Ascending aorta (tissue), 2 donors: Measurements from ENCODE around the gene G0S2. TPM values are rescaled to one million over a fixed set of nuclear protein-coding genes. Genes with fewer than 3 reads are reported as not detected.

Source experiments
- DNase-seq, 2 donors: peaks; one replicate each; pipeline ENCODE4 v3.0.0-alpha.2; 2019; ENCODE audit warnings: low spot score in 2 of 2
- H3K27ac ChIP-seq, 2 donors: fragments of 200-600 bp; sonication (generic); one replicate each; pipeline ENCODE4 v1.5.1; 2016 to 2017; ENCODE audit warnings: mild to moderate bottlenecking in 1 of 2
- H3K27me3 ChIP-seq: fragments of 200-600 bp; sonication (generic); one replicate; pipeline ENCODE4 v1.5.1; 2017
- H3K36me3 ChIP-seq, 2 donors: fragments of 200-600 bp; sonication (generic); one replicate each; pipeline ENCODE4 v1.5.1; 2016
- H3K4me1 ChIP-seq, 2 donors: fragments of 200-600 bp; sonication (generic); one replicate each; pipeline ENCODE4 v1.5.1; 2016 to 2017; ENCODE audit warnings: mild to moderate bottlenecking in 1 of 2
- H3K4me3 ChIP-seq, 2 donors: fragments of 200-600 bp; sonication (generic); one replicate each; pipeline ENCODE4 v1.5.1; 2016 to 2017; ENCODE audit warnings: mild to moderate bottlenecking in 1 of 2
- H3K9me3 ChIP-seq, 2 donors: fragments of 200-600 bp; sonication (generic); one replicate each; pipeline ENCODE4 v1.5.1; 2016
- intact Hi-C: fragments of 100-400 bp; cut with DNase I; formaldehyde crosslinking; loops from one replicate; pipeline ENCODE4 v1.15.1; 2023
- total RNA-seq: library from RNA; depleted of rRNA; stranded (reverse); fragments of >200 nt; gene quantifications from one replicate; pipeline ENCODE4 v1.1.0, GENCODE V29; 2016
- TF ChIP-seq, protein P1 (sequence below), 3 experiments: fragments of 200-600 bp in 2 of 3; fragments of 450-650 bp in 1 of 3; sonication (generic) in 2 of 3; IDR thresholded peaks; one replicate each; pipeline ENCODE4 v1.5.1; 2016 to 2019; ENCODE audit warnings: antibody characterized with exemption in 3 of 3, mild to moderate bottlenecking in 1 of 3, moderate library complexity in 1 of 3

Gene G0S2
- total RNA-seq, 1 donor from 2014 or later: 15.1 TPM

DNA sequence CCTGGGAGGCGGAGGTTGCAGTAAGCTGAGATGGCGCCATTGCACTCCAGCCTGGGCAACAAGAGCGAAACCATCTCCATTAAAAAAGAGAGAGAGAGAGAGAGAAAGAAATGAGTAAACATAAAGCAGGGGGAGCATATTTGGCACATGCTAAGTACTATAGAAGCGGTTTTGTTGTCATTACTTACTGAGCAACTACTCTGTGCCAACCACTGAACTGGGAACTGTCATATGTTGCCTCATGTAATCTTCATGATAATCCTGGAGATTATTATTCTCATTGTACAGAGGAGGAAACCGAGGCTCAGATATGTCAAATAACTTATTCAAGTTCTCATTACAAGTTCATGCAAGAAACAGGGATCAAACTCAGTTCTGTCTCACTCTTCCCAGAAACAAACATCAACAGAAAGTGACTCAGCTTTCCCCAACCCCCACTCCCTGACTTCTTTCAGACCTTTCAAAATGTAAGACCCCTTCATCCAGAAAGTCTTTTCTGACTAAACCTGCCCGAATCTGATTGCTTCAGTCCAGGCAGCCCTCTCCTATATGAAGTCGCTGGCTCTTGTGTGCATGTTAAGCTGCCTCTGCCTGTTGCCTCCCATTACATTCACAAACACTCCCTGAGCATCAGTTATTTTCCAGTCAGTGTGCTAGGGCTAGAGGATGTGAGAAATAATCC, 46.5 kb upstream of the G0S2 start:
- Histone ChIP-seq H3K4me1 (peaks cover 3 to 19% of the 10 kb centered on the region in 2 donors), H3K36me3 (no peaks in the 10 kb centered on the region), H3K4me3 (no peak overlapping the region), H3K27me3 (no peaks in the 10 kb centered on the region), H3K9me3 (no peaks in the 10 kb centered on the region), H3K27ac (no peak overlapping the region)
- no peak for DNase-seq
- TF ChIP-seq, protein P1, sequence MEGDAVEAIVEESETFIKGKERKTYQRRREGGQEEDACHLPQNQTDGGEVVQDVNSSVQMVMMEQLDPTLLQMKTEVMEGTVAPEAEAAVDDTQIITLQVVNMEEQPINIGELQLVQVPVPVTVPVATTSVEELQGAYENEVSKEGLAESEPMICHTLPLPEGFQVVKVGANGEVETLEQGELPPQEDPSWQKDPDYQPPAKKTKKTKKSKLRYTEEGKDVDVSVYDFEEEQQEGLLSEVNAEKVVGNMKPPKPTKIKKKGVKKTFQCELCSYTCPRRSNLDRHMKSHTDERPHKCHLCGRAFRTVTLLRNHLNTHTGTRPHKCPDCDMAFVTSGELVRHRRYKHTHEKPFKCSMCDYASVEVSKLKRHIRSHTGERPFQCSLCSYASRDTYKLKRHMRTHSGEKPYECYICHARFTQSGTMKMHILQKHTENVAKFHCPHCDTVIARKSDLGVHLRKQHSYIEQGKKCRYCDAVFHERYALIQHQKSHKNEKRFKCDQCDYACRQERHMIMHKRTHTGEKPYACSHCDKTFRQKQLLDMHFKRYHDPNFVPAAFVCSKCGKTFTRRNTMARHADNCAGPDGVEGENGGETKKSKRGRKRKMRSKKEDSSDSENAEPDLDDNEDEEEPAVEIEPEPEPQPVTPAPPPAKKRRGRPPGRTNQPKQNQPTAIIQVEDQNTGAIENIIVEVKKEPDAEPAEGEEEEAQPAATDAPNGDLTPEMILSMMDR (IDR thresholded peaks at IDR 0.05): no peak
- intact Hi-C loops: loop anchor here (2.0 kb wide), 1 partner anchor 52 kb away; no protein-coding TSS in a partner anchor

DNA sequence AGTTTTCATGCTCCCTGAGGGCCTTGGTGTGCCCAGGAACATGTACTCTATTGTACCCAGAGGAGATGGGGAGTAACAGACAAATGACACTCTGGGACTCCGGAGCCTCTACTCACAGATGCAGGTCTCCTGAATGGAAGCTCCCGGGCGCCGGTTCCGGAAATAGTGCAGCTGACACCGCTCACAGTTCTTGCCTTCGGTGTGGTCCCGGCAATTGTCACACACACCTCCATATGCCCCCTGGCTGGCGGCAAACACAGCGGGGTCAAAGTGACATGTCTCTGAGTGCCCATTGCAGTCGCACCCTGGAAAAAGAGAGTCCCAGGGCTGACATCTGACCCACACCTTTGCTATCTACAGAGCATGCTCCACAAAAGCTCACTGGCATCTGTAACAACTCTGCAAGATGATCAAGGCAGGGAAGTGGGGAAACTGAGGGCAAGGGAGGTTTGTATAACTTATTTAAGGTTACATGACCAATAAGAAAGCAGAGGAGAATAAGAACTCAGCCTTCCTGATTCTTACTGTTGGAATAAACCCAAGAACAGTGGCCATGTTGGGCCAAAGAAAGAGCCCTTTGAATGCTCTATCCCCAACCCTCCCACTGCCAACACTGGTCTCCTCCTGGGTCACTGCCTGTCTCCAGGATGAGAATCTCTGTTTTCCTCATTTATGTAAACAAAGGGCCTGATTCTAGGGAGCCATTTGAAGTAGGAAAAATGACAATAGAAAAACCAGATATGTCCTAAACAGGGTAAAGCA, 45.4 kb upstream of the G0S2 start:
- intact Hi-C loops: loop anchor here (2.0 kb wide), 1 partner anchor 53 kb away; no protein-coding TSS in a partner anchor
- no peak for DNase-seq
- H3K4me1 ChIP-seq: peaks cover 3 to 19% of the 10 kb centered on the region in 2 donors
- no peaks in the 10 kb centered on the region for H3K36me3 ChIP-seq
- H3K27ac ChIP-seq: no peak overlapping the region
- no peaks in the 10 kb centered on the region for H3K27me3 ChIP-seq
- H3K9me3 ChIP-seq: no peaks in the 10 kb centered on the region
- H3K4me3 ChIP-seq: no peak overlapping the region
- TF ChIP-seq, protein P1 (IDR thresholded peaks at IDR 0.05): no peak

DNA sequence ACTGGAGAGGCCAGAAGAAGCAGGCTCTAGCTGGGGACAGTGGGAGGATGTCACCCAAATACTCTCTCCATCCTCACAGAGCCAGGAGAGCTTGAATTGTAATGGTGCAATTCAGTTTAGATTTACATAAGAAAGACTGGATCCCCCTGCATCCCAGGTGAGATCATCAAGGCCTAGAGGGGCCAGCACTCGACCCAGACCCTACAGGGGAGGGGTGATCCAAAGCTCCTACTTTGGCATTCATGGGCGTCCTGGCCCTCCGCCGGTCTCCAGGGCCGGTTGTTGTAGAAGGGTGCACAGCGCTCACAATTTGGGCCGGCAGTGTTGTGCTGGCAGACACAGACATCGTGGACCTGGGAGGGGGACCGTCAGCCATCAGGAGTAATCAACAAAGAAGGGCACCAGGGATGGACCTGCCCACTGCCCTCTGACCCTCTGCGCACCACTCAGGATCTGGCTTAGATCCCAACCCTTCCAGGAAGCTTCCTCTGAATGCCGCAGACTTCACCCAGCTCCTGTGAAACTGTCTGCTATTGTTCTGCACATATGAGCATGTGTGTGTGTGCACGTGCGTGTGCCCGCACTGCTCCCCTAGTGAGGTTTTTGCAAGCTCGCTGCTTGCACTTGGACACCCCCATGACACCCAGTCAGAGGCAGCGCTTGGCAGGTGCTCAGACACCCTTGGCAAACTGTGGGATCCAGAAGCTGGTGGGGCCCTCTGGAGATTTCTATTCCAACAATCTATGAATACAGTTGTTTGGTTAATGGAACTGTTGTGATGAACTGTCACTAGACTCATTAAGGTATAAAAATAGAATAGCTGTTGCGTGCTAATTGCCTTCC, 44.6 kb upstream of the G0S2 start:
- Histone ChIP-seq H3K4me3 (no peak overlapping the region), H3K36me3 (no peaks in the 10 kb centered on the region), H3K4me1 (peaks cover 0 to 14% of the 10 kb centered on the region in 2 donors), H3K27me3 (no peaks in the 10 kb centered on the region), H3K27ac (no peak overlapping the region), H3K9me3 (no peaks in the 10 kb centered on the region)
- intact Hi-C loops: no loop called here
- TF ChIP-seq, protein P1 (IDR thresholded peaks at IDR 0.05): no peak
- DNase-seq: no peak

DNA sequence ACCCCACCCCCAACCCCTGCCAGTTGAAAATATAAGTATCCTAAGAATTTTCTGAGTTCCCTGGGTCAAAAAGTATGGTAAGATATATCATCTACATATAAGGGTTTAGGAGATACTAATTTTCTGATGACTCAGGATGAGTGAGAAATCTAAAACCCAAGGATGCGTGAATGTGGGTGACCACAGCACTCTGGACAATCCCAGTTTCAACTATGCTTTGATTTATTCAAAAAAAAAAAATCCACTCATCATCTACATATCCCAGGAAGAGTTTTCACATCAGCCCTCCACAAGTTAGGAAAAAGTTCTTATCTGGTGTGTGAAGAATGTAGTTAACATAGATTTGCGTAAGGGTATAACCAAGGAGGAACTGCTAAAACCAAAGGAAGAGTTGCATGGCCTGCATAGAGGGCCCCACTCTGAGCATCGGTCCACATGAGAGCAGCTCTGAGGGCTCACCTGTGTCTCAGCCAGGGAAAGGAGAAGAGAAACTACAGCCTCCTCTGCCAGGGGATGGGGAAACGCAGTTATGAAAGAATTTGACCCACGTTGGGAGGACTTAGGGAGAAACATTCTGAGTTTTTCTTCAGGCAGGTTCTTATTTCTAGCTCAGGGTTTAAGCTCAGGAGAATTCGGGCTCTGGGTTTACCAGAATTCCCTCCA, 41.7 kb upstream of the G0S2 start:
- H3K4me3 ChIP-seq: no peak overlapping the region
- no peaks in the 10 kb centered on the region for H3K36me3 ChIP-seq
- DNase-seq: no peak
- no peak overlapping the region for H3K27ac ChIP-seq
- intact Hi-C loops: no loop called here
- H3K9me3 ChIP-seq: no peaks in the 10 kb centered on the region
- H3K4me1 ChIP-seq: no peaks in the 10 kb centered on the region
- no peaks in the 10 kb centered on the region for H3K27me3 ChIP-seq
- TF ChIP-seq, protein P1 (IDR thresholded peaks at IDR 0.05): no peak
